MCF 10A (cell line): ENCODE results near the gene ARPC5L. TPM values are rescaled to one million over a fixed set of nuclear protein-coding genes. Genes with fewer than 3 reads are reported as not detected.
"Not testable (repeated sequence)": the region's sequence is repeated elsewhere in the genome, so short reads cannot be mapped to it uniquely, and the experiment has no call there.

Experiments used
- BruUV-seq: library from RNA; stranded (reverse); fragments of 400-500 nt; replicated peaks from 2 replicates; lab custom pipeline; 2021; lab: Mats Ljungman, UMichigan
- CTCF ChIA-PET: fragments of 300-600 bp; sonication (Branson Sonifier 250); formaldehyde crosslinking; extraction: SDS; loops from one replicate; lab custom pipeline; 2021; ENCODE audit warnings: antibody characterized with exemption, inconsistent platforms; lab: Yijun Ruan, JAX
- POLR2A ChIA-PET: fragments of 300-600, 350-650 bp; sonication (Branson Sonifier 250); formaldehyde crosslinking; extraction: SDS; loops from one replicate; lab custom pipeline; 2020; ENCODE audit warnings: antibody characterized with exemption, inconsistent platforms; lab: Yijun Ruan, JAX
- DNase-seq: peaks from one replicate; pipeline ENCODE4 v3.0.0-alpha.2; 2018; ENCODE audit not compliant: unreplicated experiment
- H3K27ac Mint-ChIP-seq: one replicate; pipeline ENCODE4 v1.8.0; 2022; ENCODE audit warnings: mild to moderate bottlenecking, low read depth, mixed read lengths; ENCODE audit not compliant: unreplicated experiment
- H3K27me3 Mint-ChIP-seq: one replicate; pipeline ENCODE4 v1.8.0; 2022; ENCODE audit warnings: mixed read lengths; ENCODE audit not compliant: insufficient read depth, unreplicated experiment
- H3K36me3 Mint-ChIP-seq: one replicate; pipeline ENCODE4 v1.8.0; 2022; ENCODE audit warnings: mild to moderate bottlenecking, moderate library complexity, mixed read lengths; ENCODE audit not compliant: insufficient read depth, unreplicated experiment
- H3K4me1 Mint-ChIP-seq: one replicate; pipeline ENCODE4 v1.8.0; 2022; ENCODE audit warnings: mixed read lengths; ENCODE audit not compliant: insufficient read depth, unreplicated experiment
- H3K4me3 Mint-ChIP-seq: one replicate; pipeline ENCODE4 v1.8.0; 2022; ENCODE audit warnings: mild to moderate bottlenecking, moderate library complexity, mixed read lengths; ENCODE audit not compliant: unreplicated experiment
- H3K9me3 Mint-ChIP-seq: one replicate; pipeline ENCODE4 v1.8.0; 2022; ENCODE audit warnings: mixed read lengths; ENCODE audit not compliant: unreplicated experiment
- intact Hi-C: fragments of 100-400 bp; cut with micrococcal nuclease; formaldehyde crosslinking; loops from 2 replicates; pipeline ENCODE4 v1.14.1; 2022
- total RNA-seq: library from RNA; stranded (reverse); gene quantifications from 2 replicates; pipeline ENCODE4 v1.2.3, GENCODE V29; 2022
- TF ChIP-seq, protein P1 (sequence below): fragments of 200-600 bp; IDR thresholded peaks from one replicate; pipeline ENCODE4 v1.8.0; 2022; ENCODE audit warnings: antibody characterized with exemption, mild to moderate bottlenecking; ENCODE audit not compliant: unreplicated experiment

ARPC5L gene
- total RNA-seq, 1 experiment from 2014 or later = 72.5 TPM

DNA sequence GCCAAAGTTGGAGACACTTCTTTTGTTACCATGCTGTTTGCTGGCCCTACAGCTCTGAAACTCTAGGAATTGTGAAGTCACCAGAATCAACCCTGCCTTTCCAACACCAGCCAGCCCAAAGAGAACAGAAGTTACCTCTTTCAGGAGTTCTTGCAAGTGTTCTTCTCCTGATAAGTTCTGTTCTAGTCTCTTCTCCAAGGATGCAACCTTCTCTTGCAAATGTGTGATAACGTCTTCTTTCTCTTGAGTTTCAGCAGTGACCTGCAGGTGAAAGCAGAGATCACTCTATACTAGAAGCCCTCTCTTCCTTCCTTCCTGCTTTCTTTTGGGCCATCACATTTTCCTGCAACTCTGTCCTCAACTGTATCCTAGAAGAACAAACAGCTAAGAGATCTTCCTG is 49.8 kb downstream of the ARPC5L start:
- ChIA-PET POLR2A (no interaction called here), CTCF (interaction anchor here (1.2 kb wide), 2 partner anchors 12 to 18 kb away, joined by 3 read pairs; no protein-coding TSS in a partner anchor)
- Mint-ChIP-seq H3K27me3 (no peaks in the 10 kb centered on the region), H3K4me1 (no peaks in the 10 kb centered on the region), H3K9me3 (no peaks in the 10 kb centered on the region), H3K27ac (no peak overlapping the region), H3K36me3 (peaks cover 35% of the 10 kb centered on the region), H3K4me3 (no peak overlapping the region)
- DNase-seq = no peak
- BruUV-seq = no TSS peak
- intact Hi-C loops = no loop called here
- TF ChIP-seq, protein P1, sequence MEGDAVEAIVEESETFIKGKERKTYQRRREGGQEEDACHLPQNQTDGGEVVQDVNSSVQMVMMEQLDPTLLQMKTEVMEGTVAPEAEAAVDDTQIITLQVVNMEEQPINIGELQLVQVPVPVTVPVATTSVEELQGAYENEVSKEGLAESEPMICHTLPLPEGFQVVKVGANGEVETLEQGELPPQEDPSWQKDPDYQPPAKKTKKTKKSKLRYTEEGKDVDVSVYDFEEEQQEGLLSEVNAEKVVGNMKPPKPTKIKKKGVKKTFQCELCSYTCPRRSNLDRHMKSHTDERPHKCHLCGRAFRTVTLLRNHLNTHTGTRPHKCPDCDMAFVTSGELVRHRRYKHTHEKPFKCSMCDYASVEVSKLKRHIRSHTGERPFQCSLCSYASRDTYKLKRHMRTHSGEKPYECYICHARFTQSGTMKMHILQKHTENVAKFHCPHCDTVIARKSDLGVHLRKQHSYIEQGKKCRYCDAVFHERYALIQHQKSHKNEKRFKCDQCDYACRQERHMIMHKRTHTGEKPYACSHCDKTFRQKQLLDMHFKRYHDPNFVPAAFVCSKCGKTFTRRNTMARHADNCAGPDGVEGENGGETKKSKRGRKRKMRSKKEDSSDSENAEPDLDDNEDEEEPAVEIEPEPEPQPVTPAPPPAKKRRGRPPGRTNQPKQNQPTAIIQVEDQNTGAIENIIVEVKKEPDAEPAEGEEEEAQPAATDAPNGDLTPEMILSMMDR = no peak

- TF ChIP-seq, protein P1 = no peak
- peaks cover 33% of the 10 kb centered on the region for H3K36me3 Mint-ChIP-seq
- H3K27me3 Mint-ChIP-seq = no peaks in the 10 kb centered on the region
- ChIA-PET POLR2A (no interaction called here), CTCF (interaction anchor here (1.4 kb wide), 1 partner anchor 60 kb away, joined by 3 read pairs; the partner anchor contains the start of gene WDR38)
- intact Hi-C loops = no loop called here
- H3K9me3 Mint-ChIP-seq = no peaks in the 10 kb centered on the region
- no peaks in the 10 kb centered on the region for H3K4me1 Mint-ChIP-seq
- no peak overlapping the region for H3K27ac Mint-ChIP-seq
- no peak overlapping the region for H3K4me3 Mint-ChIP-seq
- BruUV-seq = no TSS peak
- no peak for DNase-seq
These were observed 51.4 kb downstream of the ARPC5L start for GRCh38 chr9:124913378-124913777.

DNA sequence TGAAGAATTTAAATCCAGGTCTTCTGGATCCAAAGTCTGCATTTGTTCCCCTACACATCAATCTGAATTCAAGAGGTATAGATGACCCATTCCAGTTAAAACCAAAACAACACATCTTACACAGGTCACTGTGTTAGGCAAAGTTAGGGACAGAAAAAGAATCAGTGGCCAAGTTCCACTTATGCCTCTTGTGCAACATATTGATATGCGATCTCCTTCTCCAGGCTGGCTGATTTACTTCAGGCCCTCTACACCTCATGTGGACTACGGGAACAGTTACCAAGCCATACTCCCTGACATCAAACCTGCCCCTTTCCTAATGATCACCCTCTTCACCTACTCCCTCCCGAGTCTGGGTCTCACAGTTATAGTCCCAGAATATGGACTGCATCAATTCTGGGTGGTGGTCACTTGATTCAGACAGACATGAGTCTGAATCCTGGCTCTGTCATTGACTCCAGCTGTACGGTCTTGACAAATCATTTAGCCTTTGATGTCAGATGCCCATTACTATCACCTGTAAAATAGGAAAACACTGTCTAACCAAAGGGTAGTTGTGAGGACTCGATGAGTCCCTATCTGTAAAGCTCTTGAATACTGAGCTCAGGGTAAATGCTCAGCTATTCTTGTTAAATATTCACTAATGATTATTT is 52.9 kb downstream of the ARPC5L start:
- TF ChIP-seq, protein P1 = no peak
- intact Hi-C loops = no loop called here
- Mint-ChIP-seq H3K4me1 (no peaks in the 10 kb centered on the region), H3K36me3 (peaks cover 46% of the 10 kb centered on the region), H3K27ac (peak overlapping the region; percentile 47), H3K27me3 (no peaks in the 10 kb centered on the region), H3K9me3 (no peaks in the 10 kb centered on the region), H3K4me3 (no peak overlapping the region)
- POLR2A ChIA-PET = no interaction called here
- no TSS peak for BruUV-seq
- no peak for DNase-seq
- CTCF ChIA-PET = interaction anchor here (0.6 to 0.7 kb wide), 2 partner anchors 78 to 118 kb away, joined by 3 to 4 read pairs; no protein-coding TSS in a partner anchor

- H3K9me3 Mint-ChIP-seq, H3K4me1 Mint-ChIP-seq, CTCF ChIA-PET, intact Hi-C loops, H3K27me3 Mint-ChIP-seq, POLR2A ChIA-PET, H3K4me3 Mint-ChIP-seq, H3K27ac Mint-ChIP-seq, BruUV-seq: not testable (repeated sequence)
- peak; percentile 9 for DNase-seq
- H3K36me3 Mint-ChIP-seq = peaks cover 71% of the 10 kb centered on the region
These were observed 58.5 kb downstream of the ARPC5L start for GRCh38 chr9:124920394-124920793.

Other genes with a start within 250 kb of the ARPC5L start
- gene NR6A1, start 90.8 kb upstream of the ARPC5L start, total RNA-seq = 0.91 and 2.0 TPM in 2 replicates
- gene OLFML2A, start 85.0 kb upstream of the ARPC5L start, total RNA-seq = 0.21 and 0.25 TPM in 2 replicates
- gene WDR38, start 8.7 kb upstream of the ARPC5L start, total RNA-seq = not detected in 2 replicates
- gene RPL35, start 173 bp upstream of the ARPC5L start, total RNA-seq = 1,966 and 2,009 TPM in 2 replicates
- 22.8 and 29.9 TPM in 2 replicates for gene GOLGA1, start 79.0 kb downstream of the ARPC5L start, total RNA-seq